ENCODE results near the gene DAB1.

DAB1 gene

GRCh38 chr1:57061369-57061768, 362.5 kb downstream of the DAB1 start:
- DNase-seq, result no peak

DNA sequence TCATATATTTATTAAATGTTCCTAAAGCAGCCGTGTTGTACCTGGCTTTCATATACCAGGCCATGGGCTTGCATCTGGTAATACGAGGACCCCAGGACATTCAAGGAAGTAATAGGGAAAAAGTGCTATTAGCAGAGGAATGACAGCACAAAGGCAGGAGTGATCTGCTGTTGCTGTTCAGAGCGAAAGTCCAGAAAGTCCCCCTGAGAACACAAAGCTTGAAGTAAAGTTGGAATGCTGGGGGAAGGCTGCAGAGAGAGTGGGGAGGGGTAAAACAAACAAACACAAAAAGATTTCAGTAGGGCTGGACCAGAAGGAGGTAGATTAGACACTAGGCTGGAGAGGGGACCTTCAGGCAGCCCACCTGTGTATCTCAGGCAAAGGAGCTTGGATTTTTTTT, 363.4 kb downstream of the DAB1 start:
- no peak for DNase-seq

DNA sequence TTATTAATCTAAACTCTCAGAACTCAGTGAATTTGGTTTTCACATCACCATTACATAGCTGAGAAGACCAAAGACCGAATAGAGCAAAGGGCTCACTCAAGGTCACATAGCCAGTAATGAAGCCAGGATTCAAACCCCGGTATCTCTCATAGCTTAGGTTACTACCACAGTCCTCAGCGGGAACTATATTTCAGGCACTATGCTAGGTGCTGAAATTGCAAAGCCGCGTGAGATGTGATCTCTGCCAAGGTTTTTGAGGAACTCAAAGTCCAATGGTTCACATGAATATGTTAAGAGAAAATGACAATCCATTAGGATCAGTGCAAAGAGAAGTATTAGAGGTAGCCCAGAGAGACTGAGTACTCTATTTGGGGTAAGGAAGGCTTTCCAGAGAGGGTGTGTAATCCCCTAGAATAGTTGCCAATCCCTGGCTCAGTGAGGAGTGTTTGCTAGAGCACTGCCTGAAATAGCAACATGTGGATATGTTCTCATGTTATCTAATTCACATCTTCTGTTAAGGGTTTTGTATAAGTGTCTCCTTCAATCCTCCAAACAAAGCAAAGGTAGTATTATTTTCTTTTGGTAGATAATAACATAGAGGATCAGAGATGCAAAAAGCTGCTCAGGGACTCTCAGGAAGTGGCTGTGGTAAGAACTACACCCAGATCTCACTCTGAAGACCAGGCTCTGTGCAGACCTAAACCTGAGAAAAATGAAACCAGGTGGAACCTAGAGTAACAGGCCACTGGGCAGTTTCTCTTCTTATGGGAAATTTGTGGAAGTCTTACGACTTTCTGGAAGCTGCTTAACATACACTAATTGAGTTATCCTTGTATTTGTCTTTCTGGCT, 365.0 kb downstream of the DAB1 start:
- DNase-seq, result no peak

DNA sequence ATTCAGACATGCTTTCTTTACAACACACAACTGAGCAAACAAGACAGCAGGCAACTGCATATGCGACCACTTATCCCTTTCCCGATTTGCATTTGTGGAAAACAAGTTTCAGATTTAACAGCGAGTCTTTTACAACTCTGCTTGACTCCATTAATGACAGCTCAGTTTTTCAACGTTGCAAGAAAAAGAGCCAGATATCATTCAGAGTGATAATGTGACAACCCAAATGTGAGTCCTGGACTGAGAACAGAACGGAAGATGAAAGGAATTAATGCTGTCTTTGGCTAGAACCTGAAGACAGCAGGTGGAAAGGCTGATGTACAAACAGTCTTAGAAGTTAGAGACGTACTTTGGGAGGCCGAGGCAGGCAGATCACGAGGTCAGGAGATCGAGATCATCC, 375.0 kb downstream of the DAB1 start:
- DNase-seq, result no peak

GRCh38 chr1:57046462-57046861, 377.4 kb downstream of the DAB1 start:
- DNase-seq, result no peak

- peak; percentile 8 for DNase-seq
These were observed 382.0 kb downstream of the DAB1 start for GRCh38 chr1:57041901-57042300.

DNA sequence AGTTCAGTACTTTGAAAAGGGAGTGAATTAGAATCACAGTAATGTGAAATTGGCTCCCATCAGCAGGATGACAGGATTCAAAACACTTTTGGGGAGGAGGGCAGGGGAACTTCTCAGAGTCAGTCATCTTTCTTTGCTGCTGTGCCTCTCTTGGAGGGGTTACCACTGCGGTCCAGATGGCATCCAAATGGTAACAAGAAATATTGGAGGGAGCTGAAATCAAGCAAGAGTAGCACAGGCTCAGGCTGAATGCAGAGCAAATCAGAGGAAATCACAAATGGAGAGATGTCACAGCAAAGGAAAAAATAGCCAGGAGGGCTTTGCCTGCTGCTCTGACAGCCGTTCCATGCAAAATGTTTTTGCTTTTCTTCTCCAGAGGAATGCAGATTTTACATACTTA, 383.0 kb downstream of the DAB1 start:
- no peak for DNase-seq

- DNase-seq, result no peak
These were observed 386.9 kb downstream of the DAB1 start for GRCh38 chr1:57036641-57037579.

DNA sequence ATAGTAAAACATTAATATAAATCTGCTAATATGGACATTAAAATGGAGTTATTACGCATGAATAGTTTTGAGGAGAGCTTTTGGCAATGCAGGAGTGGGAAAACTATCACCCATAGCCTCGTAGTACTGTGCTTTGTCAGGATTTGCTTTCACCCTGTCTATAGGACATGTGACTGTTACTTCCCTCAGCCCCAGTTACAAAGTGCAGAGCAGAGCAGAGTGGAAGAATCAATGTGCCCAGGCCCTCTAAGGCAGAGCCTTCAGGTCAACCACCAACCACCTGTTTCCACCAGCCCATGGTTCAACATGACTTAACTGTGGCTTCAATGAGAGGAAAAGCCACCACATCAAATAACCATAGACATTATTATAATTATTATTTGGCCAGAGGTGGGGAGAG, 389.1 kb downstream of the DAB1 start:
- no peak for DNase-seq

- DNase-seq, result peak; percentile 29
These were observed 390.4 kb downstream of the DAB1 start for GRCh38 chr1:57033222-57034001.

- no peak for DNase-seq
These were observed 397.1 kb downstream of the DAB1 start for GRCh38 chr1:57026624-57027354.

DNA sequence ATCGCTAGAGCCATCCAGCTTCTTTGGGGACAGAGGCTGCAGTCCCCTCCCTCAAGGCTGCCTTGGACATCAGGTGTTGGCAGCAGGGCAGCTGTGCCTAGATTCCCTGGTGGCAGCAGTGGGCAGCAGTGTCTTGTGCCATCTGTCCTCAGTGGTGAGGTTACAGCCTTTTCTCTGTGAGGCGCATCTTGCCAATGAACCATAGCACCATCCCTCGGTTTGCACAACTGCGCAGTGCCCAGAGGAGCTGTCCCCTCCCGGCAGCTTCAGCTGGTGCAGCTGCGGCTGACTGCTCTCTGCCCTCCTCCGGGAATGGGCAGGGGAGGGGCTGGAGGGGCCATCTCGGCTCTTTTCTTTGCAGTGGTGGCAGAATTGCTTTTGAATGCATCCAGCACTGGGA, 399.0 kb downstream of the DAB1 start:
- DNase-seq, result no peak

DNA sequence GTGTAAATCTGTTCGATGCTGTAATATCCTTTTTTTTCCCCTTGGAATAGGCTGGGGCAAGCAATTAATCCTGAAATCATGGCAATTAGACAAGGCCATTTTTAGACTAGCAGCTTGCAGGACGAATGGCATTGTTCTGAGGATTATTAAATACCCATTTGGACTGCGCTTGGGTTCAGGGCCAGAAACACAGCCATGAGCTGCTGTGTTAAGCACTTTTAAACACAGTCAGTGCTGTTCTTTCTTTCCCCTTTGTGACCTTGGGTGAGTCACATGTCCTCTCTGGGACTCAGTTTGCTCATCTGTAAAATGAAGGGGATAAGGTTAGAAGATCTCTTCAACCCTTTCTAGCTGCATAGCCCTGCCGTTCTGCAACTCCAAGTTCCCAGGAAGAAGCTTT, 399.4 kb downstream of the DAB1 start:
- no peak for DNase-seq

DNA sequence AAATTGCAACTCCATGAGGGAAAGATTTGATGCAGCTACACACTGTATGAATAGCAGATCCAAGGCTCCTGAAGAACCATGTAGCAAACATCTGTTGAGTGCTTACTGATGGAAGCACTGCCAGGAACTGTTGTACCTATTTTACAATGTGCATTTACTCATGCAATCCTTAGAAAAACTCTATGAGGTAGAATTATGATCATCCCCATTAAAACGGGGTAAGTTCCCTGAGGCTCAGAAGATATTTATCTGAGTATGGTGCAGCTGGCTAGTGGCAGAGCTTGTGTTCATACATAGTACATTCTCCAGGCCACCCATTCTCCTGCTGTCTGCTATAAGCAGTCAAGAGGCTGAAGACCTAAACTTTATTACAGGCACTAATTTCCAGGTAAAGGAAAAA, 403.6 kb downstream of the DAB1 start:
- DNase-seq, result no peak

GRCh38 chr1:57019236-57019839, 404.5 kb downstream of the DAB1 start:
- DNase-seq, result no peak

DNA sequence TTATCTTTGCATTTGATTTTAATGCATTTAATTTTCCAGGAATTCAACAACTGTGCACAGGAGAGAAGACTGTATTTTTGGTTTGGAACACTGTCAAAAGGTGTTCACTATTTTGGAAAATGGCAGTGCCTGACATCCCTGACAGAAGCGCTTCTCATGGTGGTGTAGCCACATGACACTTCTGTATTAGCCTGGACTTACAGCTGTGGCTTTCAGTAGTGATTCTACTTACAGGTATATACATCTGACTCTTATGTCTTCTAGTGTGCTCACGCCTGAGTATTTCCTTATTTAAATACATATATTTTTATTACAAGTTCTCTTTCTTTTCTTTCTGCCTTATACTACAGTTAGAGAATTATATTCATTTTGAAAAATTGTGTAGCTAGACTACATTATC, 405.7 kb downstream of the DAB1 start:
- DNase-seq, result no peak

DNA sequence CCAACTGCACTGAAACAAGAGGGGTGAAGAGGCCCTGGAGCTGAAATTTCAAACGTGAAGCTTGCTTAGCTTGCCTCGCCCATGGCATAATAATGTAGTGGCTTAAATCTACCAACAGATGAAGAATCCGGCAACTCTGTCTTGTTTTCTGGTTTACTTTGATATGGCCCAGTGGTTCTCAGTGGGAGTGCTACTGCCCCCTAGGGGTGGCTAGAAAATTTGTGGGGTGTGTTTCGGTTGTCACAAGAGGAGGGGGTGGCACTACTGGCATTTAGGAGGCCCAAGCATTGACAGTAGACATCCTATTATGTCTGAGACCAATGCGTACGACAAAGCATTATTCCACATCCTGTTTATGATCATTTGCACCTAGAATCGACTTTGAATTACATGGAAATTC, 406.1 kb downstream of the DAB1 start:
- DNase-seq, result no peak

- no peak for DNase-seq
These were observed 406.7 kb downstream of the DAB1 start for GRCh38 chr1:57017200-57017599.

- no peak for DNase-seq
These were observed 408.8 kb downstream of the DAB1 start for GRCh38 chr1:57015071-57015470.

- no peak for DNase-seq
These were observed 410.3 kb downstream of the DAB1 start for GRCh38 chr1:57013522-57013921.

- no peak for DNase-seq
These were observed 411.5 kb downstream of the DAB1 start for GRCh38 chr1:57012315-57012714.

GRCh38 chr1:57010511-57010910, 413.3 kb downstream of the DAB1 start:
- no peak for DNase-seq
